GM12891 (cell line): ENCODE results near the gene CBFA2T3.

Experiments
- POLR2A ChIP-seq: IDR thresholded peaks from 2 replicates; pipeline ENCODE4 v1.6.1; 2011; ENCODE audit warnings: low read depth, low read length, control low read depth
- POLR2AphosphoS5 ChIP-seq: IDR thresholded peaks from 2 replicates; pipeline ENCODE4 v1.6.1; 2011; ENCODE audit warnings: low read depth, low read length, control low read depth

DNA sequence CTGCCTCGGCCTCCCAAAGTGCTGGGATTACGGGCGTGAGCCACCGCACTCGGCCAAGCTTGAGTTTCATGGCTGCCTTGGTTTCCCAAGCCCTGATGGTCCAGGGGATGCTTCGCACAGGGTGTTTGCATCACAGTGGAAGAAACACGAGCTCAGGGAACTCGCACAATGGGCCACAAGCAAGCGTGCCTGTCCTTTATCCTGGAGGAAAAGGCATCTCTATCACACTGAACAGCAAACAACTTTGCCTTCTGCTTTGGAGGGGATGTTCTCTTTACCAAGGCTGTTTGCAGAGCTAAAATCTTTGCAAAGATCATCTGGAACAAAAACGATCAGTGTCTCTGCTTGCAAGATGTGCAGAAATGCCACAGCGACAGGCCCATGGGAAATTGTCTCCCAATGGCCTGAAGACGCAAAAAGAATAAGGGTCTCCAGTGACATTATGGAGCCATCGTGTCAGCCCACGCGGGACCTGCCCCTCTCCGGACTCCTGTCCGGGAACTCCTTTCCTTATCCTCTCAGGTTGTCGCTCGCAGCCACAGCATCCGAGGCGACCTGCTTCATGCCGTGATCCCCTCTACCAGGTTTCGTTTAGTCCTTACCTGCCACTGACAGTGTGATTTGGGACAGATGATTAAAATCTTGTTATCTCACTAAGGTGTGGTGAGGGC is 44.1 kb upstream of the CBFA2T3 start:
- TF ChIP-seq POLR2AphosphoS5 (no peak), POLR2A (no peak)
